HepG2 (cell line): ENCODE results near the gene CRLF1. TPM values are rescaled to one million over a fixed set of nuclear protein-coding genes. Genes with fewer than 3 reads are reported as not detected.

ENCODE experiments used
- KDM5B ChIP-seq: sonication (generic); formaldehyde crosslinking; IDR thresholded peaks from 2 replicates; pipeline ENCODE4 v1.4.0; 2020; ENCODE audit warnings: missing genetic modification reagents, mild to moderate bottlenecking, borderline replicate concordance
- ZNF564 ChIP-seq: sonication (generic); formaldehyde crosslinking; IDR thresholded peaks from 2 replicates; pipeline ENCODE4 v1.8.1; 2023; ENCODE audit warnings: mild to moderate bottlenecking, missing genetic modification reagents
- ZNF720 ChIP-seq: sonication (generic); formaldehyde crosslinking; IDR thresholded peaks from 2 replicates; pipeline ENCODE4 v1.4.0; 2020; ENCODE audit warnings: missing genetic modification reagents
- polyA plus RNA-seq, 8 experiments: library from polyadenylated mRNA; depleted of rRNA in 3 of 8; stranded (reverse) in 7 of 8; unstranded in 1 of 8; fragments of >200 nt; fragmentation: Illumina TruSeq in 4 of 8; extraction: Trizol in 4 of 8; gene quantifications; 2 replicates each; pipeline versions ENCODE4 v1.2.1 to v1.2.3, GENCODE V29; 2011 to 2016; ENCODE audit warnings: low read depth in 4 of 8, missing spikeins in 1 of 8, mixed read lengths in 1 of 8; ENCODE audit not compliant: insufficient read depth in 1 of 8
- total RNA-seq, 5 experiments: library from RNA; depleted of rRNA; stranded (reverse); fragments of >200 nt; fragmentation: Illumina TruSeq; extraction: Trizol; gene quantifications; 2 replicates each; pipeline ENCODE4 v1.2.3, GENCODE V29; 2016; ENCODE audit warnings: low read depth in 1 of 5
- TF ChIP-seq, protein P1 (sequence below): IDR thresholded peaks from 2 replicates; pipeline ENCODE4 v1.6.1; 2016; ENCODE audit warnings: low read depth, missing genetic modification reagents, missing compliant biosample characterization
- TF ChIP-seq, protein P2 (sequence below): sonication (generic); formaldehyde crosslinking; conservative IDR thresholded peaks from 2 replicates; pipeline ENCODE4 v1.5.0; 2020; ENCODE audit warnings: missing genetic modification reagents

Gene CRLF1
- total and polyA plus RNA-seq, 2 of the 13 experiments (the other 11 are each of a cell fraction or from before 2014, with no cell fraction given): 217 to 296 TPM

GRCh38 chr19:18645035-18645511, 38.5 kb upstream of the CRLF1 start (continued):
- TF ChIP-seq, protein P1, sequence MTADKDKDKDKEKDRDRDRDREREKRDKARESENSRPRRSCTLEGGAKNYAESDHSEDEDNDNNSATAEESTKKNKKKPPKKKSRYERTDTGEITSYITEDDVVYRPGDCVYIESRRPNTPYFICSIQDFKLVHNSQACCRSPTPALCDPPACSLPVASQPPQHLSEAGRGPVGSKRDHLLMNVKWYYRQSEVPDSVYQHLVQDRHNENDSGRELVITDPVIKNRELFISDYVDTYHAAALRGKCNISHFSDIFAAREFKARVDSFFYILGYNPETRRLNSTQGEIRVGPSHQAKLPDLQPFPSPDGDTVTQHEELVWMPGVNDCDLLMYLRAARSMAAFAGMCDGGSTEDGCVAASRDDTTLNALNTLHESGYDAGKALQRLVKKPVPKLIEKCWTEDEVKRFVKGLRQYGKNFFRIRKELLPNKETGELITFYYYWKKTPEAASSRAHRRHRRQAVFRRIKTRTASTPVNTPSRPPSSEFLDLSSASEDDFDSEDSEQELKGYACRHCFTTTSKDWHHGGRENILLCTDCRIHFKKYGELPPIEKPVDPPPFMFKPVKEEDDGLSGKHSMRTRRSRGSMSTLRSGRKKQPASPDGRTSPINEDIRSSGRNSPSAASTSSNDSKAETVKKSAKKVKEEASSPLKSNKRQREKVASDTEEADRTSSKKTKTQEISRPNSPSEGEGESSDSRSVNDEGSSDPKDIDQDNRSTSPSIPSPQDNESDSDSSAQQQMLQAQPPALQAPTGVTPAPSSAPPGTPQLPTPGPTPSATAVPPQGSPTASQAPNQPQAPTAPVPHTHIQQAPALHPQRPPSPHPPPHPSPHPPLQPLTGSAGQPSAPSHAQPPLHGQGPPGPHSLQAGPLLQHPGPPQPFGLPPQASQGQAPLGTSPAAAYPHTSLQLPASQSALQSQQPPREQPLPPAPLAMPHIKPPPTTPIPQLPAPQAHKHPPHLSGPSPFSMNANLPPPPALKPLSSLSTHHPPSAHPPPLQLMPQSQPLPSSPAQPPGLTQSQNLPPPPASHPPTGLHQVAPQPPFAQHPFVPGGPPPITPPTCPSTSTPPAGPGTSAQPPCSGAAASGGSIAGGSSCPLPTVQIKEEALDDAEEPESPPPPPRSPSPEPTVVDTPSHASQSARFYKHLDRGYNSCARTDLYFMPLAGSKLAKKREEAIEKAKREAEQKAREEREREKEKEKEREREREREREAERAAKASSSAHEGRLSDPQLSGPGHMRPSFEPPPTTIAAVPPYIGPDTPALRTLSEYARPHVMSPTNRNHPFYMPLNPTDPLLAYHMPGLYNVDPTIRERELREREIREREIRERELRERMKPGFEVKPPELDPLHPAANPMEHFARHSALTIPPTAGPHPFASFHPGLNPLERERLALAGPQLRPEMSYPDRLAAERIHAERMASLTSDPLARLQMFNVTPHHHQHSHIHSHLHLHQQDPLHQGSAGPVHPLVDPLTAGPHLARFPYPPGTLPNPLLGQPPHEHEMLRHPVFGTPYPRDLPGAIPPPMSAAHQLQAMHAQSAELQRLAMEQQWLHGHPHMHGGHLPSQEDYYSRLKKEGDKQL (CRISPR knock-in tag): no peak
- TF ChIP-seq ZNF564 (CRISPR knock-in tag): no peak
- TF ChIP-seq, protein P2, sequence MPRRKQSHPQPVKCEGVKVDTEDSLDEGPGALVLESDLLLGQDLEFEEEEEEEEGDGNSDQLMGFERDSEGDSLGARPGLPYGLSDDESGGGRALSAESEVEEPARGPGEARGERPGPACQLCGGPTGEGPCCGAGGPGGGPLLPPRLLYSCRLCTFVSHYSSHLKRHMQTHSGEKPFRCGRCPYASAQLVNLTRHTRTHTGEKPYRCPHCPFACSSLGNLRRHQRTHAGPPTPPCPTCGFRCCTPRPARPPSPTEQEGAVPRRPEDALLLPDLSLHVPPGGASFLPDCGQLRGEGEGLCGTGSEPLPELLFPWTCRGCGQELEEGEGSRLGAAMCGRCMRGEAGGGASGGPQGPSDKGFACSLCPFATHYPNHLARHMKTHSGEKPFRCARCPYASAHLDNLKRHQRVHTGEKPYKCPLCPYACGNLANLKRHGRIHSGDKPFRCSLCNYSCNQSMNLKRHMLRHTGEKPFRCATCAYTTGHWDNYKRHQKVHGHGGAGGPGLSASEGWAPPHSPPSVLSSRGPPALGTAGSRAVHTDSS: no peak
- no peak for TF ChIP-seq ZNF720 (CRISPR knock-in tag)
- TF ChIP-seq KDM5B (CRISPR knock-in tag): no peak
- TF ChIP-seq, all 625 proteins: peak for 0
